ENCODE results near the gene RPL36AL. TPM values are rescaled to one million over a fixed set of nuclear protein-coding genes. Genes with fewer than 3 reads are reported as not detected.

RPL36AL gene
- total RNA-seq, 4 donors from 2014 or later: 22.8 to 248 (median 137) TPM

DNA sequence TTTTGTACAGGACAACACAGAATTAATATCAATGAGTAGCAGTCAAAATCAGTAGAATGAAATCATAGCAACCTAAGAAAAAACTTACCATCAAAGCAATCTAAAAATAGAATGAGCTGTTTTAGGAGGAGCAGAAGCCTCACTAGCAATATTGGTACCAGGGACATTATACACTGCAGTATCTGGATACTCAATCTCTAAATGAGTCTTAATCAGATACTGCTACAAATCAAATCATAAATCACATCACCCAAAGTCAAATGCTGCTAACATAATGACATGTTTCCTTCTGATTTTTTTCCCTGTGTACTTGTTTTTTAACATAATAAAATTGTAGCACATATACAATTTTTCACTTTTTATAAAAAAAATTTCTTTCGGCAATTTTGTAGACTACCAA, 42.3 kb downstream of the RPL36AL start:
- intact Hi-C loops (cut with DNase I; ENCODE audit: low total_unique reads): no loop called here

GRCh38 chr14:49574038-49574437, 46.4 kb downstream of the RPL36AL start:
- no peak overlapping the region for H3K27ac ChIP-seq
- H3K4me1 ChIP-seq: no peaks in the 10 kb centered on the region
- TF ChIP-seq POLR2AphosphoS5 (IDR thresholded peaks at IDR 0.05) (no peak), CTCF (IDR thresholded peaks at IDR 0.05) (no peak), POLR2A (IDR thresholded peaks at IDR 0.05) (no peak), EP300 (IDR thresholded peaks at IDR 0.05; ENCODE audit: low read depth) (no peak)
- H3K9me3 ChIP-seq: no peaks in the 10 kb centered on the region
- in situ Hi-C loops (cut with MboI; ENCODE audit: low pct_ligation_motif_present in 1 of 4, low pct_unique_long_range_greater_than_20kb in 1 of 4, low sequenced_read_pairs in 3 of 4): no loop called here
- H3K27me3 ChIP-seq: no peaks in the 10 kb centered on the region
- DNase-seq: no peak
- H3K4me3 ChIP-seq: no peak overlapping the region
- intact Hi-C loops (cut with DNase I; ENCODE audit: low total_unique reads): no loop called here
- H3K36me3 ChIP-seq: peaks cover 0 to 9% (median 4%) of the 10 kb centered on the region in 4 donors
- 90% methylated on average over 5 of the region's 5 CpGs for WGBS, 2 donors (ENCODE audit: low coverage in 1 of 2)

More for the DNA sequence above, 42.3 kb downstream of the RPL36AL start:
- no peak for DNase-seq
- H3K27me3 ChIP-seq: no peaks in the 10 kb centered on the region
- peaks cover 0 to 9% (median 4%) of the 10 kb centered on the region in 4 donors for H3K36me3 ChIP-seq
- H3K4me1 ChIP-seq: peaks cover 0 to 5% (median 4%) of the 10 kb centered on the region in 4 donors
- H3K27ac ChIP-seq: no peak overlapping the region
- in situ Hi-C loops (cut with MboI; ENCODE audit: low pct_ligation_motif_present in 1 of 4, low pct_unique_long_range_greater_than_20kb in 1 of 4, low sequenced_read_pairs in 3 of 4): no loop called here
- H3K4me3 ChIP-seq: no peak overlapping the region
- no peak for TF ChIP-seq POLR2A (IDR thresholded peaks at IDR 0.05)
- no peak for TF ChIP-seq POLR2AphosphoS5 (IDR thresholded peaks at IDR 0.05)
- TF ChIP-seq EP300 (IDR thresholded peaks at IDR 0.05; ENCODE audit: low read depth): no peak
- no peak for TF ChIP-seq CTCF (IDR thresholded peaks at IDR 0.05)
- no peaks in the 10 kb centered on the region for H3K9me3 ChIP-seq
- WGBS, 2 donors (ENCODE audit: low coverage in 1 of 2): 95 to 100% methylated on average over 1 of the region's 1 CpG

GRCh38 chr14:49569281-49569680, 51.1 kb downstream of the RPL36AL start:
- Histone ChIP-seq H3K9me3 (no peaks in the 10 kb centered on the region), H3K4me3 (no peak overlapping the region), H3K27ac (no peak overlapping the region), H3K4me1 (no peaks in the 10 kb centered on the region), H3K36me3 (no peaks in the 10 kb centered on the region), H3K27me3 (no peaks in the 10 kb centered on the region)
- no peak for DNase-seq
- in situ Hi-C loops (cut with MboI; ENCODE audit: low pct_ligation_motif_present in 1 of 4, low pct_unique_long_range_greater_than_20kb in 1 of 4, low sequenced_read_pairs in 3 of 4) (no loop called here), intact Hi-C loops (cut with DNase I; ENCODE audit: low total_unique reads) (no loop called here)
- TF ChIP-seq EP300 (IDR thresholded peaks at IDR 0.05; ENCODE audit: low read depth) (no peak), CTCF (IDR thresholded peaks at IDR 0.05) (no peak), POLR2AphosphoS5 (IDR thresholded peaks at IDR 0.05) (no peak), POLR2A (IDR thresholded peaks at IDR 0.05) (no peak)
- WGBS, 2 donors (ENCODE audit: low coverage in 1 of 2): 86% methylated on average over 3 of the region's 3 CpGs; no CpG with 5 or more reads in 1 of the 2 donors

Small RNAs within 50 kb of the gene (small RNA-seq; reads per million reads assigned to genes)
- gene AL139099.3 (0 reads per million in 4 donors), gene AL139099.4 (0 reads per million in 4 donors), gene RF00019 (0 reads per million in 4 donors)

Other genes with a start within 250 kb of the RPL36AL start
- gene RPS29, start 34.2 kb downstream of the RPL36AL start, total RNA-seq: 1,000 to 10,000 TPM; 2,435 to 6,129 (median 4,291) TPM
- 10 to 100 TPM in 2 of 4 donors, 1 to 10 TPM in 1, not detected in 1; 3.0 to 17.1 (median 12.4) TPM for gene LRR1, start 21.7 kb downstream of the RPL36AL start, total RNA-seq
- 10 to 100 TPM; 24.3 to 62.3 (median 49.2) TPM for gene MGAT2, start 173 bp upstream of the RPL36AL start, total RNA-seq
- gene DNAAF2, start 14.6 kb upstream of the RPL36AL start, total RNA-seq: 10 to 100 TPM in 3 of 4 donors, 1 to 10 TPM in 1; 9.6 to 21.7 (median 19.4) TPM
- 1 to 10 TPM in 2 of 4 donors, not detected in 2; 5.7 to 9.2 TPM for gene POLE2, start 67.6 kb upstream of the RPL36AL start, total RNA-seq
- 1 to 10 TPM; 4.0 to 9.4 (median 7.9) TPM for gene KLHDC1, start 72.5 kb upstream of the RPL36AL start, total RNA-seq
- 100 to 1,000 TPM in 3 of 4 donors, 10 to 100 TPM in 1; 88.6 to 113 (median 109) TPM for gene KLHDC2, start 147.5 kb upstream of the RPL36AL start, total RNA-seq
- 100 to 1,000 TPM in 1 of 4 donors, 10 to 100 TPM in 3; 50.2 to 129 (median 79.3) TPM for gene NEMF, start 232.2 kb upstream of the RPL36AL start, total RNA-seq

All from transverse colon (tissue), 4 donors.